IMR-90 (cell line): ENCODE results near the gene ACACB. TPM values are rescaled to one million over a fixed set of nuclear protein-coding genes. Genes with fewer than 3 reads are reported as not detected.

Experiments
- ATAC-seq: fragments of 200-7000 bp; cut with Tn5 transposase; 2 replicates; pipeline ENCODE4 v1.9.1; 2020; ENCODE audit warnings: low read depth, mild to moderate bottlenecking, moderate library complexity
- BruUV-seq: library from RNA; stranded (reverse); fragments of 400-500 nt; replicated peaks from 2 replicates; lab custom pipeline; 2021; lab: Mats Ljungman, UMichigan
- CTCF ChIA-PET: fragments of 300-600 bp; formaldehyde crosslinking; extraction: SDS; loops from one replicate; lab custom pipeline; 2021; ENCODE audit warnings: antibody characterized with exemption; lab: Yijun Ruan, JAX
- POLR2A ChIA-PET: fragments of 300-600 bp; sonication (Branson Sonifier 250); formaldehyde crosslinking; loops from one replicate; lab custom pipeline; 2022; ENCODE audit warnings: antibody characterized with exemption; ENCODE audit not compliant: unreplicated experiment; lab: Charles Lee
- DNase-seq: peaks from one replicate; pipeline ENCODE4 v3.0.0; 2013
- H2AFZ ChIP-seq: replicated peaks from 2 replicates; pipeline ENCODE3; 2013; ENCODE audit warnings: low read length, mild to moderate bottlenecking; ENCODE audit not compliant: poor library complexity
- H2AK5ac ChIP-seq: 2 replicates; pipeline ENCODE4 v1.6.1; 2013; ENCODE audit warnings: low read depth, low read length, inconsistent platforms
- H2AK9ac ChIP-seq: replicated peaks from 2 replicates; pipeline ENCODE3; 2013; ENCODE audit warnings: mild to moderate bottlenecking, low read depth, low read length, moderate library complexity; ENCODE audit not compliant: poor library complexity
- H2BK120ac ChIP-seq: 2 replicates; pipeline ENCODE4 v1.6.1; 2013; ENCODE audit warnings: low read depth, low read length, inconsistent platforms
- H2BK15ac ChIP-seq: 3 replicates; pipeline ENCODE4 v1.6.1; 2013; ENCODE audit warnings: low read depth, low read length, inconsistent platforms
- H2BK20ac ChIP-seq: 2 replicates; pipeline ENCODE4 v1.6.1; 2013; ENCODE audit warnings: low read depth, mild to moderate bottlenecking, inconsistent platforms, low read length, moderate library complexity
- H2BK5ac ChIP-seq: 2 replicates; pipeline ENCODE4 v1.6.1; 2013; ENCODE audit warnings: mild to moderate bottlenecking, low read depth, low read length, inconsistent platforms; ENCODE audit not compliant: poor library complexity, severe bottlenecking
- H3K14ac ChIP-seq: replicated peaks from 2 replicates; pipeline ENCODE4 v1.6.1; 2013; ENCODE audit warnings: low read depth, low read length, inconsistent platforms
- H3K18ac ChIP-seq: 2 replicates; pipeline ENCODE4 v1.6.1; 2013; ENCODE audit warnings: low read depth, low read length, control low read depth
- H3K23ac ChIP-seq: 2 replicates; pipeline ENCODE4 v1.6.1; 2013; ENCODE audit warnings: low read depth, low read length, inconsistent platforms
- H3K27ac ChIP-seq: 2 replicates; pipeline ENCODE4 v1.5.1; 2013; ENCODE audit warnings: mild to moderate bottlenecking, control low read depth, low read length; ENCODE audit not compliant: insufficient read depth
- H3K27me3 ChIP-seq: 2 replicates; pipeline ENCODE4 v1.6.1; 2013; ENCODE audit warnings: low read length; ENCODE audit not compliant: control insufficient read depth, insufficient read depth
- H3K36me3 ChIP-seq: 2 replicates; pipeline ENCODE4 v1.6.1; 2013; ENCODE audit warnings: low read length, mixed read lengths; ENCODE audit not compliant: control insufficient read depth, insufficient read depth
- H3K4ac ChIP-seq: 2 replicates; pipeline ENCODE4 v1.6.1; 2013; ENCODE audit warnings: low read depth, low read length, inconsistent platforms
- H3K4me1 ChIP-seq: 2 replicates; pipeline ENCODE4 v1.6.1; 2013; ENCODE audit warnings: low read length, mixed read lengths; ENCODE audit not compliant: control insufficient read depth, insufficient read depth
- H3K4me2 ChIP-seq: 2 replicates; pipeline ENCODE4 v1.6.1; 2013; ENCODE audit warnings: low read depth, mild to moderate bottlenecking, control low read depth, low read length, moderate library complexity
- H3K4me3 ChIP-seq: 2 replicates; pipeline ENCODE4 v1.5.1; 2013; ENCODE audit warnings: low read depth, mild to moderate bottlenecking, control low read depth, low read length, moderate library complexity; ENCODE audit not compliant: insufficient read depth
- H3K56ac ChIP-seq: 2 replicates; pipeline ENCODE4 v1.6.1; 2013; ENCODE audit warnings: low read length, inconsistent platforms; ENCODE audit not compliant: insufficient read depth; ENCODE audit errors: extremely low read depth
- H3K79me1 ChIP-seq, 2 experiments: 2 replicates each; pipeline ENCODE4 v1.6.1; 2013; ENCODE audit warnings: low read length in 2 of 2, inconsistent platforms in 1 of 2, low read depth in 1 of 2
- H3K9ac ChIP-seq: 2 replicates; pipeline ENCODE4 v1.6.1; 2013; ENCODE audit warnings: low read depth, low read length, control low read depth
- H3K9me1 ChIP-seq: 2 replicates; pipeline ENCODE4 v1.6.1; 2013; ENCODE audit warnings: low read length, inconsistent platforms; ENCODE audit not compliant: insufficient read depth
- H3K9me3 ChIP-seq: 2 replicates; pipeline ENCODE4 v1.6.1; 2013; ENCODE audit warnings: low read length; ENCODE audit not compliant: control insufficient read depth, insufficient read depth
- H4K20me1 ChIP-seq: 2 replicates; pipeline ENCODE4 v1.6.1; 2013; ENCODE audit warnings: low read length, inconsistent platforms; ENCODE audit not compliant: insufficient read depth
- H4K5ac ChIP-seq: 2 replicates; pipeline ENCODE4 v1.6.1; 2013; ENCODE audit warnings: mild to moderate bottlenecking, low read depth, low read length, control low read depth
- H4K8ac ChIP-seq, 2 experiments: 2 replicates each; pipeline ENCODE4 v1.6.1; 2013; ENCODE audit warnings: low read depth in 2 of 2, low read length in 2 of 2, control low read depth in 1 of 2, inconsistent platforms in 1 of 2
- H4K91ac ChIP-seq: 2 replicates; pipeline ENCODE4 v1.6.1; 2013; ENCODE audit warnings: low read depth, low read length, inconsistent platforms; ENCODE audit not compliant: insufficient read depth
- BHLHE40 ChIP-seq: fragments of 150-350 bp; IDR thresholded peaks from 2 replicates; pipeline ENCODE4 v1.6.1; 2016; ENCODE audit warnings: mild to moderate bottlenecking, low read depth, low read length
- CEBPB ChIP-seq: IDR thresholded peaks from 2 replicates; pipeline ENCODE4 v1.6.1; 2012; ENCODE audit warnings: low read depth, low read length, improper control_type of control experiment
- CHD1 ChIP-seq: IDR thresholded peaks from 2 replicates; pipeline ENCODE4 v1.6.1; 2012; ENCODE audit warnings: low read depth, low read length, improper control_type of control experiment
- FOS ChIP-seq: fragments of 150-350 bp; IDR thresholded peaks from 2 replicates; pipeline ENCODE4 v1.6.1; 2016; ENCODE audit warnings: low read depth, low read length
- MAFK ChIP-seq: IDR thresholded peaks from 2 replicates; pipeline ENCODE4 v1.6.1; 2012; ENCODE audit warnings: low read depth, low read length, improper control_type of control experiment
- MAZ ChIP-seq: IDR thresholded peaks from 2 replicates; pipeline ENCODE4 v1.6.1; 2012; ENCODE audit warnings: low read depth, mild to moderate bottlenecking, low read length, improper control_type of control experiment, moderate library complexity, borderline replicate concordance
- MXI1 ChIP-seq: IDR thresholded peaks from 2 replicates; pipeline ENCODE4 v1.6.1; 2012; ENCODE audit warnings: low read depth, mild to moderate bottlenecking, low read length, moderate library complexity, borderline replicate concordance
- NFE2L2 ChIP-seq: fragments of 150-350 bp; IDR thresholded peaks from 2 replicates; pipeline ENCODE4 v1.6.1; 2016; ENCODE audit warnings: low read depth, mild to moderate bottlenecking, low read length
- POLR2A ChIP-seq: IDR thresholded peaks from 2 replicates; pipeline ENCODE4 v1.6.1; 2012; ENCODE audit warnings: mild to moderate bottlenecking, low read depth, low read length
- RAD21 ChIP-seq: IDR thresholded peaks from 2 replicates; pipeline ENCODE4 v1.6.1; 2012; ENCODE audit warnings: low read length, improper control_type of control experiment
- RCOR1 ChIP-seq: IDR thresholded peaks from 2 replicates; pipeline ENCODE4 v1.6.1; 2012; ENCODE audit warnings: mild to moderate bottlenecking, low read length, improper control_type of control experiment; ENCODE audit not compliant: insufficient replicate concordance
- SMC3 ChIP-seq: fragments of 150-350 bp; IDR thresholded peaks from 2 replicates; pipeline ENCODE4 v1.6.1; 2016; ENCODE audit warnings: low read depth, mild to moderate bottlenecking, antibody characterized with exemption, low read length, moderate library complexity
- USF2 ChIP-seq: fragments of 150-350 bp; IDR thresholded peaks from 2 replicates; pipeline ENCODE4 v1.6.1; 2017; ENCODE audit warnings: mild to moderate bottlenecking, antibody characterized with exemption, low read length, low read depth
- WGBS, 2 experiments: methylation state at CpG; one replicate each; pipeline versions ENCODE4 v1.1.5 to v1.1.7; 2013; ENCODE audit warnings: missing lambda C conversion rate in 2 of 2; ENCODE audit not compliant: insufficient read length in 1 of 2; ENCODE audit errors: extremely low coverage in 2 of 2; 5-methylcytosine and 5-hydroxymethylcytosine counted together
- dilution Hi-C: fragments of 300-500 bp; cut with HindIII; formaldehyde crosslinking; loops from one replicate; pipeline ENCODE4 v1.14.3; 2018; ENCODE audit warnings: low sequenced_read_pairs; ENCODE audit not compliant: unreplicated experiment
- in situ Hi-C: fragments of 300-500 bp; cut with MboI; formaldehyde crosslinking; loops from 3 replicates; pipeline ENCODE4 v1.14.3; 2019; ENCODE audit warnings: low sequenced_read_pairs, inconsistent platforms, mixed read lengths
- intact Hi-C: fragments of 100-400 bp; cut with micrococcal nuclease; formaldehyde crosslinking; loops from 2 replicates; pipeline ENCODE4 v1.10.0; 2022
- polyA plus RNA-seq, 3 experiments: library from polyadenylated mRNA; depleted of rRNA; stranded (reverse); fragments of >200 nt; gene quantifications; 2 replicates each; pipeline ENCODE4 v1.2.3, GENCODE V29; 2012; ENCODE audit warnings: low replicate concordance in 1 of 3
- total RNA-seq: library from RNA; depleted of rRNA; stranded (reverse); fragments of >200 nt; gene quantifications from 2 replicates; pipeline ENCODE4 v1.2.3, GENCODE V29; 2012
- TF ChIP-seq, protein P1 (sequence below): conservative IDR thresholded peaks from 2 replicates; pipeline ENCODE4 v1.5.1; 2012; ENCODE audit warnings: mild to moderate bottlenecking, low read depth, low read length, improper control_type of control experiment
- TF ChIP-seq, protein P2 (sequence below): fragments of 150-350 bp; IDR thresholded peaks from 2 replicates; pipeline ENCODE4 v1.6.1; 2016; ENCODE audit warnings: low read depth, mild to moderate bottlenecking, low read length, moderate library complexity, borderline replicate concordance

The ACACB gene
- total and polyA plus RNA-seq, 2 of the 4 experiments (the other 2 are of a cell fraction), result 2.0 to 2.1 TPM

DNA sequence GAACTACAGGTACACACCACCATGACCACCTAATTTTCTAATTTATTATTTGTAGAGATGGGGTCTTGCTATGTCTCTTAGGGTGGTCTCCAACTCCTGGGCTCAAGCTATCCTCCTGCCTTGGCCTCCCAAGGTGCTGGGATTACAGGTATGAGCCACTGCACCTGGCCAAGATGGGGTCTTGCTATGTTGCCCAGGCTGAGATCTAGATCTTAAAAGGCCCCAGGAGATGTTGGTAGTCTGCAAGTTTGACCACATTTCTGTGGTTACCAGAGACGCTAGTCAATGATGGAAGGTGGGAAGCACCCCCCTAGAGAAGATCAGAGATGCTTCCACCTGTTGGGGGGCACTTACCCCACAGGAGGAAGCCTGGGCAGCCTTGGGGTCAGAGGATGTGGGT lies 158.0 kb downstream of the ACACB start:
- H2BK120ac ChIP-seq, result no peak overlapping the region
- H3K27ac ChIP-seq, result no peak overlapping the region
- no peak overlapping the region for H2BK20ac ChIP-seq
- H2BK5ac ChIP-seq, result no peak overlapping the region
- TF ChIP-seq RAD21 (no peak), RCOR1 (no peak), NFE2L2 (no peak), CHD1 (no peak), MAFK (no peak), BHLHE40 (no peak), FOS (no peak), MXI1 (no peak), POLR2A (no peak), MAZ (no peak), SMC3 (no peak), USF2 (no peak), CEBPB (no peak)
- TF ChIP-seq, protein P1, sequence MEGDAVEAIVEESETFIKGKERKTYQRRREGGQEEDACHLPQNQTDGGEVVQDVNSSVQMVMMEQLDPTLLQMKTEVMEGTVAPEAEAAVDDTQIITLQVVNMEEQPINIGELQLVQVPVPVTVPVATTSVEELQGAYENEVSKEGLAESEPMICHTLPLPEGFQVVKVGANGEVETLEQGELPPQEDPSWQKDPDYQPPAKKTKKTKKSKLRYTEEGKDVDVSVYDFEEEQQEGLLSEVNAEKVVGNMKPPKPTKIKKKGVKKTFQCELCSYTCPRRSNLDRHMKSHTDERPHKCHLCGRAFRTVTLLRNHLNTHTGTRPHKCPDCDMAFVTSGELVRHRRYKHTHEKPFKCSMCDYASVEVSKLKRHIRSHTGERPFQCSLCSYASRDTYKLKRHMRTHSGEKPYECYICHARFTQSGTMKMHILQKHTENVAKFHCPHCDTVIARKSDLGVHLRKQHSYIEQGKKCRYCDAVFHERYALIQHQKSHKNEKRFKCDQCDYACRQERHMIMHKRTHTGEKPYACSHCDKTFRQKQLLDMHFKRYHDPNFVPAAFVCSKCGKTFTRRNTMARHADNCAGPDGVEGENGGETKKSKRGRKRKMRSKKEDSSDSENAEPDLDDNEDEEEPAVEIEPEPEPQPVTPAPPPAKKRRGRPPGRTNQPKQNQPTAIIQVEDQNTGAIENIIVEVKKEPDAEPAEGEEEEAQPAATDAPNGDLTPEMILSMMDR, result no peak
- TF ChIP-seq, protein P2, sequence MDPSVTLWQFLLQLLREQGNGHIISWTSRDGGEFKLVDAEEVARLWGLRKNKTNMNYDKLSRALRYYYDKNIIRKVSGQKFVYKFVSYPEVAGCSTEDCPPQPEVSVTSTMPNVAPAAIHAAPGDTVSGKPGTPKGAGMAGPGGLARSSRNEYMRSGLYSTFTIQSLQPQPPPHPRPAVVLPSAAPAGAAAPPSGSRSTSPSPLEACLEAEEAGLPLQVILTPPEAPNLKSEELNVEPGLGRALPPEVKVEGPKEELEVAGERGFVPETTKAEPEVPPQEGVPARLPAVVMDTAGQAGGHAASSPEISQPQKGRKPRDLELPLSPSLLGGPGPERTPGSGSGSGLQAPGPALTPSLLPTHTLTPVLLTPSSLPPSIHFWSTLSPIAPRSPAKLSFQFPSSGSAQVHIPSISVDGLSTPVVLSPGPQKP, result no peak
- no peak overlapping the region for H3K18ac ChIP-seq
- no peaks in the 10 kb centered on the region for H4K20me1 ChIP-seq
- in situ Hi-C loops (no loop called here), dilution Hi-C loops (no loop called here), intact Hi-C loops (no loop called here)
- no peak overlapping the region for H3K23ac ChIP-seq
- H3K4ac ChIP-seq, result no peak overlapping the region
- H3K79me1 ChIP-seq, result no peaks in the 10 kb centered on the region
- no peaks in the 10 kb centered on the region for H3K36me3 ChIP-seq
- no peak overlapping the region for H3K4me2 ChIP-seq
- DNase-seq, result no peak
- no CpG with 5 or more reads among the region's 1 CpG for WGBS, 2 experiments
- no peak for ATAC-seq
- H4K8ac ChIP-seq, result no peak overlapping the region
- no peak overlapping the region for H3K4me3 ChIP-seq
- H3K9ac ChIP-seq, result no peak overlapping the region
- H3K14ac ChIP-seq, result no peak overlapping the region
- no peak overlapping the region for H4K5ac ChIP-seq
- 0 out of 2 replicates have a peak, but pooled peaks cover 5% of the 10 kb centered on the region for H3K9me1 ChIP-seq
- peaks cover 11% of the 10 kb centered on the region; the same call in 1 of the 2 replicates for H3K27me3 ChIP-seq
- no peak overlapping the region for H2AFZ ChIP-seq
- H3K4me1 ChIP-seq, result no peaks in the 10 kb centered on the region
- no peak overlapping the region for H3K56ac ChIP-seq
- CTCF ChIA-PET, result no interaction called here
- H2BK15ac ChIP-seq, result no peak overlapping the region
- no peak overlapping the region for H4K91ac ChIP-seq
- BruUV-seq, result no TSS peak
- POLR2A ChIA-PET, result no interaction called here
- H2AK9ac ChIP-seq, result no peak overlapping the region
- H2AK5ac ChIP-seq, result no peak overlapping the region
- no peaks in the 10 kb centered on the region for H3K9me3 ChIP-seq
